ENCODE results near the gene SH3D19.

GRCh38 chr4:151318307-151319006 is 6.9 kb downstream of the SH3D19 start:
- TF ChIP-seq CTCF (IDR thresholded peaks at IDR 0.05 in 4 of 5, conservative IDR thresholded peaks at IDR 0.05 in 1 of 5) (no peak), POLR2A (IDR thresholded peaks at IDR 0.05) (no peak)
